HL-60 (cell line): Measurements from ENCODE around the gene TSTD2.

ENCODE experiments used
- CTCF ChIP-seq: IDR thresholded peaks from one replicate; pipeline ENCODE4 v1.5.1; 2011; ENCODE audit warnings: low read length, control low read depth, inconsistent platforms; ENCODE audit not compliant: insufficient read depth
- GABPA ChIP-seq: IDR thresholded peaks from 2 replicates; pipeline ENCODE4 v1.6.1; 2012; ENCODE audit warnings: low read depth
- POLR2AphosphoS5 ChIP-seq: IDR thresholded peaks from 2 replicates; pipeline ENCODE4 v1.6.1; 2012; ENCODE audit warnings: low read depth
- REST ChIP-seq: IDR thresholded peaks from 2 replicates; pipeline ENCODE4 v1.6.1; 2012; ENCODE audit warnings: low read depth; ENCODE audit not compliant: insufficient replicate concordance
- SPI1 ChIP-seq: IDR thresholded peaks from 2 replicates; pipeline ENCODE4 v1.6.1; 2012; ENCODE audit warnings: low read depth, mild to moderate bottlenecking, borderline replicate concordance

- TF ChIP-seq GABPA (no peak), CTCF (no peak), POLR2AphosphoS5 (no peak), REST (no peak), SPI1 (no peak)
Observed at GRCh38 chr9:97645720-97646119, 12.6 kb upstream of the TSTD2 start.
